HG03442 (cell line): ENCODE results near the gene KRTAP19-4.
"Not testable (repeated sequence)": the region's sequence is repeated elsewhere in the genome, so short reads cannot be mapped to it uniquely, and the experiment has no call there.

ENCODE experiments used
- ATAC-seq: cut with Tn5 transposase; IDR thresholded peaks from one replicate; pipeline ENCODE4 v1.9.1; 2021; ENCODE audit warnings: mild to moderate bottlenecking, moderate library complexity; ENCODE audit not compliant: unreplicated experiment

KRTAP19-4 gene

GRCh38 chr21:30497065-30497464 is at the start of gene KRTAP19-4:
KRTAP19-4 (minus strand) TSS chr21:30497165; CDS start chr21:30497110, 55 bp downstream.
- no peak for ATAC-seq

- ATAC-seq: no peak
Measured at GRCh38 chr21:30541764-30542163, 44.8 kb upstream of the KRTAP19-4 start, which contains the start of gene KRTAP19-6. KRTAP19-6 (minus strand) TSS chr21:30541864; CDS start chr21:30541833, 31 bp downstream.

GRCh38 chr21:30518876-30519275 is 21.9 kb upstream of the KRTAP19-4 start:
- no peak for ATAC-seq

- no peak for ATAC-seq
Measured at GRCh38 chr21:30515681-30516080, 18.7 kb upstream of the KRTAP19-4 start.

GRCh38 chr21:30505621-30506205 is 8.7 kb upstream of the KRTAP19-4 start:
- not testable (repeated sequence) for ATAC-seq

GRCh38 chr21:30502041-30502440 is 5.1 kb upstream of the KRTAP19-4 start, which contains the start of gene KRTAP19-5:
KRTAP19-5 (minus strand) TSS chr21:30502141; CDS start chr21:30502090, 51 bp downstream.
- ATAC-seq: no peak

- no peak for ATAC-seq
Measured at GRCh38 chr21:30491963-30492428, 5.0 kb downstream of the KRTAP19-4 start, which contains the start of gene KRTAP19-3. KRTAP19-3 (minus strand) TSS chr21:30492013; CDS start chr21:30491957, 56 bp downstream.

- no peak for ATAC-seq
Measured at GRCh38 chr21:30487336-30487735, 9.6 kb downstream of the KRTAP19-4 start, which contains the start of gene KRTAP19-2. KRTAP19-2 (minus strand) TSS chr21:30487436; CDS start chr21:30487348, 88 bp downstream.

GRCh38 chr21:30486180-30486579 is 10.8 kb downstream of the KRTAP19-4 start:
- no peak for ATAC-seq

- no peak for ATAC-seq
Measured at GRCh38 chr21:30482130-30482529, 14.8 kb downstream of the KRTAP19-4 start.

- no peak for ATAC-seq
Measured at GRCh38 chr21:30480145-30480544, 16.8 kb downstream of the KRTAP19-4 start, which contains the start of gene KRTAP19-1. KRTAP19-1 (minus strand) TSS chr21:30480367; CDS start chr21:30480317, 50 bp downstream.

- no peak for ATAC-seq
Measured at GRCh38 chr21:30479259-30479658, 17.7 kb downstream of the KRTAP19-4 start.

- no peak for ATAC-seq
Measured at GRCh38 chr21:30478004-30478403, 19.0 kb downstream of the KRTAP19-4 start.

GRCh38 chr21:30468900-30469714 is 27.9 kb downstream of the KRTAP19-4 start:
- ATAC-seq: no peak

- ATAC-seq: no peak
Measured at GRCh38 chr21:30463713-30464112, 33.3 kb downstream of the KRTAP19-4 start.

GRCh38 chr21:30448514-30448913 is 48.5 kb downstream of the KRTAP19-4 start:
- no peak for ATAC-seq

- ATAC-seq: no peak
Measured at GRCh38 chr21:30447056-30447455, 49.9 kb downstream of the KRTAP19-4 start.
